Measurements from ENCODE around the gene CNOT1.

The CNOT1 gene

DNA sequence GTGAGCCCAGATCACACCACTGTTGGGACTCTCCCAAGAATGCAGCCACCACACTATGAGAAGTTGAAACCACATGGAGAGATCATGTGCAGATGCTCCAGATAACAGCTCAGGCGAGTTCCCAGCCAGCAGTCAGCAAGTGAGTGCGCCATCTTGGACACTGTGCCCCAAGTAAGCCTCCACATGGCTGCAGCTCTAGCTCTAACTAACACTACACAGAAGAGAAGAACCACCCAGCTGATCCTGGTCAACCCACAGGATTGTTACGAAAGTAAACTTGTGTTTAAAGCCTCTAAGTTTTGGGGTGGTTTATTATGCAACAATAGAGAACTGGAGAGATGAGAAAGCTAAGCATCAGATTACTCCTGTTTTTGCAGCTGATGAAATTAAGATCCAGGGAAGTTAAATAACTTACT is 29.2 kb upstream of the CNOT1 start:
- H3K79me1 ChIP-seq (ENCODE audit: low read depth, low read length): no peaks in the 10 kb centered on the region
- H3K27me3 ChIP-seq (ENCODE audit: control insufficient read depth in 3 of 3, insufficient read depth in 3 of 3, low read depth in 1 of 3, low read length in 3 of 3): no peaks in the 10 kb centered on the region
- H3K23ac ChIP-seq (ENCODE audit: low read depth, low read length, poor library complexity): no peak overlapping the region
- H3K14ac ChIP-seq (ENCODE audit: low read length): no peak overlapping the region
- DNase-seq (ENCODE audit: low spot score): no peak
- no peak overlapping the region for H3K27ac ChIP-seq (replicated peaks; ENCODE audit: low read length)
- H3K9me3 ChIP-seq (replicated peaks in 1 of 2; ENCODE audit: control insufficient read depth in 2 of 2, insufficient read depth in 1 of 2, low read depth in 1 of 2, low read length in 2 of 2): no peaks in the 10 kb centered on the region
- no peak overlapping the region for H2AFZ ChIP-seq (ENCODE audit: low read length)
- H3K4me2 ChIP-seq (ENCODE audit: insufficient read depth, low read length, poor library complexity, severe bottlenecking): no peak overlapping the region
- H3K4me1 ChIP-seq (ENCODE audit: control insufficient read depth in 2 of 2, insufficient read depth in 1 of 2, low read depth in 1 of 2, low read length in 2 of 2): peaks cover 0 to 5% of the 10 kb centered on the region in 2 donors
- no peak overlapping the region for H2BK5ac ChIP-seq (ENCODE audit: low read length)
- no peak overlapping the region for H2BK15ac ChIP-seq (ENCODE audit: low read length)
- no peak overlapping the region for H2AK5ac ChIP-seq (ENCODE audit: low read depth, low read length)
- no peak overlapping the region for H3K4me3 ChIP-seq (ENCODE audit: low read length in 2 of 2)
- H3K4ac ChIP-seq (ENCODE audit: low read length): no peak overlapping the region
- no peak overlapping the region for H3K9ac ChIP-seq (ENCODE audit: low read depth, low read length, poor library complexity)
- H3K36me3 ChIP-seq (replicated peaks in 1 of 2; ENCODE audit: control insufficient read depth in 2 of 2, insufficient read depth in 2 of 2, low read length in 2 of 2): no peaks in the 10 kb centered on the region
- H4K8ac ChIP-seq (ENCODE audit: low read depth, low read length): no peak overlapping the region
- H2BK120ac ChIP-seq (ENCODE audit: low read depth, low read length): no peak overlapping the region
- no peak overlapping the region for H2BK12ac ChIP-seq (ENCODE audit: low read length)
- no CpG with 5 or more reads among the region's 3 CpGs for WGBS, 2 donors (ENCODE audit: extremely low coverage in 2 of 2, insufficient read length in 2 of 2, insufficient replicate concordance in 1 of 2)
- H3K18ac ChIP-seq (ENCODE audit: low read length): no peak overlapping the region
- no peak overlapping the region for H4K91ac ChIP-seq (ENCODE audit: low read depth, low read length, poor library complexity)

DNA sequence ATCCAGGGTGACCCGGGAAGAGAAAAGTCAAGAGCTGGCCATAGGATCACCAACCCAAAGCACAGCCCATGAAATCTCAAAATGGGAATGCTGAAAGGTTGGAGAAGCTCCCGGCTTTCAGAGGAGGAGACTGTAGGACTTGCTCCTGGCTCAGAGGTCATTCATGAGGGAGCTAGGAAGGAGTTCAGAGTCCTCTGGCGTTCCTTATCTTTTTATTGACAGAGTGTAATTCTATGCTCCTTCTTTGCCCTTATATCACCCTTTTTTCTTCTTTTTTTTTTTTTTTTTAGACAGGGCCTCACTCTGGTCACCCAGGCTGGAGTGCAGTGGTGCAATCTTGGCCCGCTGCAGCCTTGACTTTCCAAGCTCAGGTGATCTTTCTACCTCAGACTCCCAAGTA is 27.3 kb upstream of the CNOT1 start:
- H2BK15ac ChIP-seq (ENCODE audit: low read length): no peak overlapping the region
- WGBS, 2 donors (ENCODE audit: extremely low coverage in 2 of 2, insufficient read length in 2 of 2, insufficient replicate concordance in 1 of 2): no CpG with 5 or more reads among the region's 4 CpGs

DNA sequence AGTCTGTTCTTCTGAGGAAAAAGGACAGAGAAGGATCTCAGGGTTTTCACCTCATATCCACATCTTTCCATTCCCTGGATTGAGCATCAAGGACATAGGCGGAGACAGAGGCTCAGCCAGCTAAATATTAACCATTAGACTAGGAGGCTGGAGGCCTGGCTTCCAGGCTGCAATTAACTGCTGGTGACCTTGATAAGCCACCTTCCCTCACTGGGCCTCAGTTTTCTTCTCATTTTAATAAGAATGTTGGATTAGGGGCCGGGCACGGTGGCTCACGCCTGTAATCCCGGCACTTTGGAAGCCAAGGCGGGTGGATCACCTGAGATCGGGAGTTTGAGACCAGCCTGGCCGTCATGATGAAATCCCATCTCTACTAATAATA is 25.6 kb upstream of the CNOT1 start:
- H3K4me1 ChIP-seq (ENCODE audit: control insufficient read depth in 2 of 2, insufficient read depth in 1 of 2, low read depth in 1 of 2, low read length in 2 of 2): peaks cover 2 to 5% of the 10 kb centered on the region in 2 donors

More for the DNA sequence above, 27.3 kb upstream of the CNOT1 start:
- Histone ChIP-seq H3K9ac (ENCODE audit: low read depth, low read length, poor library complexity) (no peak overlapping the region), H2AK5ac (ENCODE audit: low read depth, low read length) (no peak overlapping the region), H3K27ac (replicated peaks; ENCODE audit: low read length) (no peak overlapping the region), H3K79me1 (ENCODE audit: low read depth, low read length) (no peaks in the 10 kb centered on the region), H4K8ac (ENCODE audit: low read depth, low read length) (no peak overlapping the region), H2AFZ (ENCODE audit: low read length) (no peak overlapping the region), H3K9me3 (replicated peaks in 1 of 2; ENCODE audit: control insufficient read depth in 2 of 2, insufficient read depth in 1 of 2, low read depth in 1 of 2, low read length in 2 of 2) (no peaks in the 10 kb centered on the region), H3K36me3 (replicated peaks in 1 of 2; ENCODE audit: control insufficient read depth in 2 of 2, insufficient read depth in 2 of 2, low read length in 2 of 2) (no peaks in the 10 kb centered on the region), H3K18ac (ENCODE audit: low read length) (no peak overlapping the region), H3K4me1 (ENCODE audit: control insufficient read depth in 2 of 2, insufficient read depth in 1 of 2, low read depth in 1 of 2, low read length in 2 of 2) (peaks cover 2 to 5% of the 10 kb centered on the region in 2 donors), H2BK12ac (ENCODE audit: low read length) (no peak overlapping the region), H4K91ac (ENCODE audit: low read depth, low read length, poor library complexity) (no peak overlapping the region), H2BK5ac (ENCODE audit: low read length) (no peak overlapping the region), H3K4me3 (ENCODE audit: low read length in 2 of 2) (no peak overlapping the region), H2BK120ac (ENCODE audit: low read depth, low read length) (no peak overlapping the region), H3K27me3 (ENCODE audit: control insufficient read depth in 3 of 3, insufficient read depth in 3 of 3, low read depth in 1 of 3, low read length in 3 of 3) (no peaks in the 10 kb centered on the region), H3K4ac (ENCODE audit: low read length) (no peak overlapping the region), H3K23ac (ENCODE audit: low read depth, low read length, poor library complexity) (no peak overlapping the region), H3K14ac (ENCODE audit: low read length) (no peak overlapping the region), H3K4me2 (ENCODE audit: insufficient read depth, low read length, poor library complexity, severe bottlenecking) (no peak overlapping the region)
- DNase-seq (ENCODE audit: low spot score): no peak

DNA sequence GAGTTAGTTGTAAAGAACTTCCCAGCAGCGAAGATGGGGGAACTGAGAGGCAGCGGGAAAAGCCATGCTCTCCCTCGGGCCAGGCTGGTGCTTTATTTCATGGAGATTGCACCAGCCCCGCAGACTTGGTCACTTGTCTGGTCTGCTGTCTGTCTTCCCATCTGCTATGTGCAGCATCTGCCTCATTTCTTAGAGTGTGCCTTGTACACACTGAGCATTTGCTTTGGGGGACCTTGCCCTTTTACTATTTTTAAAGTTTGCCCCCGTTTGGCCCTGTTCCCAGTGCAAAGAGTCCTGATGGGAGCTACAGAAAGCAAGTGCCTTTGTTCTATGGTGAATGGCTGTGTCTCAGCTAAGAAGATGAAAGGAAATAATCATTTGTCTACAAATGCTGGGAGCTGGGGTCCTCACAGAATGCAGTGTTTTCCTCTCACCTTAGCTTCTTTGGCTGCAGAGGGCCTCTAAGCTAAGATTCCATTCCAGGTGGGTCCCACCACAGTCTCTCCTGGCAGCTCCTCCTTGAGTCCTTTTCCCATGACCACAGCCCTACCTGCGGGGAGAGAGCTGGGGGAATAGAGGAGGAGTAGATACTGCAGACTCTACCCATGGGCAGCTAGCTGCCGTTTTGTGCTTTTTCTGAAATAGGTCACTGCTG is 25.1 kb upstream of the CNOT1 start:
- Histone ChIP-seq H2BK5ac (ENCODE audit: low read length) (no peak overlapping the region), H3K27me3 (ENCODE audit: control insufficient read depth in 3 of 3, insufficient read depth in 3 of 3, low read depth in 1 of 3, low read length in 3 of 3) (no peaks in the 10 kb centered on the region), H2AFZ (ENCODE audit: low read length) (peak overlapping the region; percentile 67), H3K4ac (ENCODE audit: low read length) (no peak overlapping the region), H3K18ac (ENCODE audit: low read length) (no peak overlapping the region), H4K8ac (ENCODE audit: low read depth, low read length) (no peak overlapping the region), H2BK120ac (ENCODE audit: low read depth, low read length) (no peak overlapping the region), H4K91ac (ENCODE audit: low read depth, low read length, poor library complexity) (no peak overlapping the region), H3K4me2 (ENCODE audit: insufficient read depth, low read length, poor library complexity, severe bottlenecking) (no peak overlapping the region), H3K14ac (ENCODE audit: low read length) (no peak overlapping the region), H3K9ac (ENCODE audit: low read depth, low read length, poor library complexity) (no peak overlapping the region), H3K4me3 (ENCODE audit: low read length in 2 of 2) (no peak overlapping the region), H3K4me1 (ENCODE audit: control insufficient read depth in 2 of 2, insufficient read depth in 1 of 2, low read depth in 1 of 2, low read length in 2 of 2) (peaks cover 2 to 5% of the 10 kb centered on the region in 2 donors), H2BK15ac (ENCODE audit: low read length) (no peak overlapping the region), H3K79me1 (ENCODE audit: low read depth, low read length) (no peaks in the 10 kb centered on the region), H3K27ac (replicated peaks; ENCODE audit: low read length) (no peak overlapping the region), H2BK12ac (ENCODE audit: low read length) (no peak overlapping the region), H3K23ac (ENCODE audit: low read depth, low read length, poor library complexity) (no peak overlapping the region), H3K36me3 (replicated peaks in 1 of 2; ENCODE audit: control insufficient read depth in 2 of 2, insufficient read depth in 2 of 2, low read length in 2 of 2) (no peaks in the 10 kb centered on the region), H3K9me3 (replicated peaks in 1 of 2; ENCODE audit: control insufficient read depth in 2 of 2, insufficient read depth in 1 of 2, low read depth in 1 of 2, low read length in 2 of 2) (no peaks in the 10 kb centered on the region), H2AK5ac (ENCODE audit: low read depth, low read length) (no peak overlapping the region)
- WGBS, 2 donors (ENCODE audit: extremely low coverage in 2 of 2, insufficient read length in 2 of 2, insufficient replicate concordance in 1 of 2): no CpG with 5 or more reads among the region's 7 CpGs
- DNase-seq (ENCODE audit: low spot score): no peak

More for the DNA sequence above, 25.6 kb upstream of the CNOT1 start:
- Histone ChIP-seq H2BK5ac (ENCODE audit: low read length) (no peak overlapping the region), H2AK5ac (ENCODE audit: low read depth, low read length) (no peak overlapping the region), H3K27me3 (ENCODE audit: control insufficient read depth in 3 of 3, insufficient read depth in 3 of 3, low read depth in 1 of 3, low read length in 3 of 3) (no peaks in the 10 kb centered on the region), H2BK12ac (ENCODE audit: low read length) (no peak overlapping the region), H3K23ac (ENCODE audit: low read depth, low read length, poor library complexity) (no peak overlapping the region), H4K91ac (ENCODE audit: low read depth, low read length, poor library complexity) (no peak overlapping the region), H3K18ac (ENCODE audit: low read length) (no peak overlapping the region), H2BK15ac (ENCODE audit: low read length) (no peak overlapping the region), H3K4me3 (ENCODE audit: low read length in 2 of 2) (no peak overlapping the region), H3K4ac (ENCODE audit: low read length) (no peak overlapping the region), H2BK120ac (ENCODE audit: low read depth, low read length) (no peak overlapping the region), H3K9ac (ENCODE audit: low read depth, low read length, poor library complexity) (no peak overlapping the region), H3K27ac (replicated peaks; ENCODE audit: low read length) (no peak overlapping the region), H3K14ac (ENCODE audit: low read length) (no peak overlapping the region), H2AFZ (ENCODE audit: low read length) (peak overlapping the region; percentile 67), H3K9me3 (replicated peaks in 1 of 2; ENCODE audit: control insufficient read depth in 2 of 2, insufficient read depth in 1 of 2, low read depth in 1 of 2, low read length in 2 of 2) (no peaks in the 10 kb centered on the region), H4K8ac (ENCODE audit: low read depth, low read length) (no peak overlapping the region), H3K4me2 (ENCODE audit: insufficient read depth, low read length, poor library complexity, severe bottlenecking) (no peak overlapping the region), H3K79me1 (ENCODE audit: low read depth, low read length) (no peaks in the 10 kb centered on the region), H3K36me3 (replicated peaks in 1 of 2; ENCODE audit: control insufficient read depth in 2 of 2, insufficient read depth in 2 of 2, low read length in 2 of 2) (no peaks in the 10 kb centered on the region)
- WGBS, 2 donors (ENCODE audit: extremely low coverage in 2 of 2, insufficient read length in 2 of 2, insufficient replicate concordance in 1 of 2): no CpG with 5 or more reads among the region's 8 CpGs
- no peak for DNase-seq (ENCODE audit: low spot score)
